GM19324 (cell line): ENCODE data around the gene PIK3R1.

Source experiments
- ATAC-seq: cut with Tn5 transposase; IDR thresholded peaks from one replicate; pipeline ENCODE4 v1.9.1; 2021; ENCODE audit warnings: mild to moderate bottlenecking, moderate library complexity; ENCODE audit not compliant: unreplicated experiment, low FRiP score

PIK3R1 gene

GRCh38 chr5:68249520-68249919, 34.0 kb downstream of the PIK3R1 start:
- ATAC-seq = no peak

- no peak for ATAC-seq
These were observed 35.2 kb downstream of the PIK3R1 start for GRCh38 chr5:68250661-68251298.

- ATAC-seq = no peak
These were observed 35.8 kb downstream of the PIK3R1 start for GRCh38 chr5:68251386-68251785.

- no peak for ATAC-seq
These were observed 36.4 kb downstream of the PIK3R1 start for GRCh38 chr5:68251804-68252522.

GRCh38 chr5:68252673-68253623, 37.4 kb downstream of the PIK3R1 start:
- no peak for ATAC-seq

GRCh38 chr5:68253624-68254585, 38.3 kb downstream of the PIK3R1 start:
- ATAC-seq = no peak

GRCh38 chr5:68254810-68255209, 39.3 kb downstream of the PIK3R1 start:
- no peak for ATAC-seq

GRCh38 chr5:68255305-68256120, 40.0 kb downstream of the PIK3R1 start:
- no peak for ATAC-seq

GRCh38 chr5:68257210-68257609, 41.7 kb downstream of the PIK3R1 start:
- no peak for ATAC-seq

- no peak for ATAC-seq
These were observed 43.0 kb downstream of the PIK3R1 start for GRCh38 chr5:68258531-68258930.

- no peak for ATAC-seq
These were observed 44.1 kb downstream of the PIK3R1 start for GRCh38 chr5:68259700-68260099.

GRCh38 chr5:68260467-68260866, 44.9 kb downstream of the PIK3R1 start:
- ATAC-seq = no peak

- no peak for ATAC-seq
These were observed 45.6 kb downstream of the PIK3R1 start for GRCh38 chr5:68261169-68261568.

- ATAC-seq = no peak
These were observed 46.1 kb downstream of the PIK3R1 start for GRCh38 chr5:68261569-68262065.

GRCh38 chr5:68264024-68264956, 48.7 kb downstream of the PIK3R1 start:
- no peak for ATAC-seq

GRCh38 chr5:68265347-68265746, 49.8 kb downstream of the PIK3R1 start:
- no peak for ATAC-seq

- no peak for ATAC-seq
These were observed 50.4 kb downstream of the PIK3R1 start for GRCh38 chr5:68265822-68266395.

GRCh38 chr5:68266457-68266856, 50.9 kb downstream of the PIK3R1 start:
- no peak for ATAC-seq
